Measurements from ENCODE around the gene DNAJC25. TPM values are rescaled to one million over a fixed set of nuclear protein-coding genes. Genes with fewer than 3 reads are reported as not detected.

The DNAJC25 gene
- total RNA-seq, 2 donors from 2014 or later = 6.3 to 7.4 TPM

DNA sequence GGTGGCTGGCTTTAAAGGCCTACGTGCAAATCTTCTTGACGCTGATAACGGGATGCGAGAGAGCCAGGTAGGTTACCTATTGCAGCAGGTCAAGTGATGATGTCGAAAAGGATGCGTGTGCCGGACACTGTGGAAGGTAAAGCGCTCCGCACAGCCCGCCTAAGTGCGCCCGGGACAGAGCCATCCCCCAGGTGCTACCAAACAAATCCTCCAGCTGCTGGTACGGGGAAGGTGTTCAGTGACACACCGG lies 245 bp upstream of the DNAJC25 start:
- Histone ChIP-seq H3K4me3 (ENCODE audit: low read length) (peak overlapping the region; percentile 97), H3K4me1 (ENCODE audit: control insufficient read depth, insufficient read depth, low read length) (no peaks in the 10 kb centered on the region), H3K27ac (ENCODE audit: low read depth, low read length) (no peak overlapping the region), H3K9me3 (ENCODE audit: control insufficient read depth, low read length) (no peaks in the 10 kb centered on the region), H3K9ac (ENCODE audit: extremely low read depth, low read length, poor library complexity, severe bottlenecking) (peak overlapping the region; percentile 58), H3K36me3 (ENCODE audit: control insufficient read depth, insufficient read depth, low read length) (no peaks in the 10 kb centered on the region), H3K27me3 (ENCODE audit: control insufficient read depth, insufficient read depth, low read length, poor library complexity, severe bottlenecking) (no peaks in the 10 kb centered on the region)
- no peaks in the 10 kb centered on the region for H3K9me3 Mint-ChIP-seq
- DNase-seq = no peak
- H3K4me3 Mint-ChIP-seq = peak overlapping the region; percentile 90
- peaks cover 8% of the 10 kb centered on the region for H3K27me3 Mint-ChIP-seq (ENCODE audit: insufficient read depth)
- H3K4me1 Mint-ChIP-seq = peaks cover 26% of the 10 kb centered on the region
- WGBS, 2 experiments (ENCODE audit: insufficient coverage in 1 of 2, insufficient read length in 1 of 2) = 0% methylated on average over 12 to 14 of the region's 14 CpGs
- TF ChIP-seq, protein P1, sequence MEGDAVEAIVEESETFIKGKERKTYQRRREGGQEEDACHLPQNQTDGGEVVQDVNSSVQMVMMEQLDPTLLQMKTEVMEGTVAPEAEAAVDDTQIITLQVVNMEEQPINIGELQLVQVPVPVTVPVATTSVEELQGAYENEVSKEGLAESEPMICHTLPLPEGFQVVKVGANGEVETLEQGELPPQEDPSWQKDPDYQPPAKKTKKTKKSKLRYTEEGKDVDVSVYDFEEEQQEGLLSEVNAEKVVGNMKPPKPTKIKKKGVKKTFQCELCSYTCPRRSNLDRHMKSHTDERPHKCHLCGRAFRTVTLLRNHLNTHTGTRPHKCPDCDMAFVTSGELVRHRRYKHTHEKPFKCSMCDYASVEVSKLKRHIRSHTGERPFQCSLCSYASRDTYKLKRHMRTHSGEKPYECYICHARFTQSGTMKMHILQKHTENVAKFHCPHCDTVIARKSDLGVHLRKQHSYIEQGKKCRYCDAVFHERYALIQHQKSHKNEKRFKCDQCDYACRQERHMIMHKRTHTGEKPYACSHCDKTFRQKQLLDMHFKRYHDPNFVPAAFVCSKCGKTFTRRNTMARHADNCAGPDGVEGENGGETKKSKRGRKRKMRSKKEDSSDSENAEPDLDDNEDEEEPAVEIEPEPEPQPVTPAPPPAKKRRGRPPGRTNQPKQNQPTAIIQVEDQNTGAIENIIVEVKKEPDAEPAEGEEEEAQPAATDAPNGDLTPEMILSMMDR (conservative IDR thresholded peaks at IDR 0.05) = no peak
- H3K27ac Mint-ChIP-seq = peak overlapping the region; percentile 95
- no peaks in the 10 kb centered on the region for H3K36me3 Mint-ChIP-seq (ENCODE audit: low read depth)

DNA sequence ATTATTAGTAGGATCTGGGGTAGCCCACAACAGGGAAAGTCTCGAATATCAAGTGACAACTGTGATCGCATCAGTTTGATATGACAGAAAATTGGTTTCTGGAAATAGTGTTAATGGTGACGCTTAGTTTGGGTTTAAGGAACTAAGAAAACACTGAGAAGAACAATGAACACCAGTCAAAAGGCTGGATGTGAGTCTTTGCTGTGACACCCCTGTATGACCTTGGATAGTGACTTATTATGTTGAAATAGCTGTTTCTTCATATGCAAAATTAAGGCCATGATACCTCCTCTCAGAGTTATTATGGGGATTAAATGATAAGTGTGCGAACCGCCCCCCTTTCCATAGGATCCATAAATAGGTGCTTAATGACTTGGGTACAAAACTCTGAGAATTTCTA lies 926 bp downstream of the DNAJC25 start:
- H3K4me1 ChIP-seq (ENCODE audit: control insufficient read depth, insufficient read depth, low read length) = no peaks in the 10 kb centered on the region
- H3K36me3 ChIP-seq (ENCODE audit: control insufficient read depth, insufficient read depth, low read length) = no peaks in the 10 kb centered on the region
- no peak overlapping the region for H3K27ac ChIP-seq (ENCODE audit: low read depth, low read length)
- H3K9ac ChIP-seq (ENCODE audit: extremely low read depth, low read length, poor library complexity, severe bottlenecking) = peak overlapping the region; percentile 85
- peaks cover 26% of the 10 kb centered on the region for H3K4me1 Mint-ChIP-seq
- TF ChIP-seq, protein P1 (conservative IDR thresholded peaks at IDR 0.05) = no peak
- H3K27me3 ChIP-seq (ENCODE audit: control insufficient read depth, insufficient read depth, low read length, poor library complexity, severe bottlenecking) = no peaks in the 10 kb centered on the region
- 43 to 52% methylated on average over 5 of the region's 5 CpGs for WGBS, 2 experiments (ENCODE audit: insufficient coverage in 1 of 2, insufficient read length in 1 of 2)
- DNase-seq = no peak
- no peaks in the 10 kb centered on the region for H3K36me3 Mint-ChIP-seq (ENCODE audit: low read depth)
- peaks cover 8% of the 10 kb centered on the region for H3K27me3 Mint-ChIP-seq (ENCODE audit: insufficient read depth)
- H3K9me3 Mint-ChIP-seq = no peaks in the 10 kb centered on the region
- peak overlapping the region; percentile 84 for H3K27ac Mint-ChIP-seq
- H3K9me3 ChIP-seq (ENCODE audit: control insufficient read depth, low read length) = no peaks in the 10 kb centered on the region
- peak overlapping the region; percentile 97 for H3K4me3 ChIP-seq (ENCODE audit: low read length)
- H3K4me3 Mint-ChIP-seq = peak overlapping the region; percentile 90

DNA sequence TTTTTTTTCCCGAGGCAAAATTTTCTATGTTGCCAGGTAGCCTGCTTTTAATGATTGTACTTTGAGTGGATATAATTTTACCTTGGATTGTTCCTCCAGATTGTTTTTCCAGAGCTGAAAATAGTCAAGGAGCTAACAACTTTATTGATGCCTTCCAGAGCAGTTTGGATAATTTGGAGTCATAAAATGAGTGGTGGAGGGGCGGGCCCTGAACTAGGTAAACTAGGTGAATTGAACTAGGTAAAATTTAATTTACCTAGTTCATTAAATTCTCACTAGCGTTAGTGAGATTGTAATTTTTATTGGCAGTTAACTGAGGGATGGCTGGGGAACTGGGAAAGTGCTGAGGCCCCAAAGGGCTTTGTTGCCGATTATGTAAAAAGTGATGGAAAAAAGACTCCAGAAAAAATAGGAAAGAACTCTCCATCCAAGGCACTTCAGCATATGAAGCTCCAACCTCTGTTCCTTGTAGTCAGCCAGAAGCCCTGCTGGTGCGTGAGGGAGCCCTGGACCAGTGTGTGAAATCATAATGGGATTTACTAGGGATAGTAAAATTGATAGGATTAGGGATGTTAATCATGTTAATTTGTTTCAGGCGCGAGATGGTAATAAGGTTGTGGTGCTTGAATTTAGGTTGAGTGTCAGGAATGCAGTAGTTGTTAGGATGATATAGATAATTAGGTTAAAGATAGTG lies 1.7 kb downstream of the DNAJC25 start:
- H3K9ac ChIP-seq (ENCODE audit: extremely low read depth, low read length, poor library complexity, severe bottlenecking) = peak overlapping the region; percentile 85
- no peaks in the 10 kb centered on the region for H3K9me3 ChIP-seq (ENCODE audit: control insufficient read depth, low read length)
- no peaks in the 10 kb centered on the region for H3K36me3 Mint-ChIP-seq (ENCODE audit: low read depth)
- no peak for DNase-seq
- peaks cover 8% of the 10 kb centered on the region for H3K27me3 Mint-ChIP-seq (ENCODE audit: insufficient read depth)
- no peak overlapping the region for H3K27ac Mint-ChIP-seq
- H3K4me1 Mint-ChIP-seq = peaks cover 26% of the 10 kb centered on the region
- no peak overlapping the region for H3K27ac ChIP-seq (ENCODE audit: low read depth, low read length)
- H3K4me3 ChIP-seq (ENCODE audit: low read length) = peak overlapping the region; percentile 97
- peak overlapping the region; percentile 90 for H3K4me3 Mint-ChIP-seq
- H3K36me3 ChIP-seq (ENCODE audit: control insufficient read depth, insufficient read depth, low read length) = no peaks in the 10 kb centered on the region
- H3K9me3 Mint-ChIP-seq = no peaks in the 10 kb centered on the region
- no peaks in the 10 kb centered on the region for H3K4me1 ChIP-seq (ENCODE audit: control insufficient read depth, insufficient read depth, low read length)
- WGBS, 2 experiments (ENCODE audit: insufficient coverage in 1 of 2, insufficient read length in 1 of 2) = 76 to 79% methylated on average over 4 to 7 of the region's 7 CpGs
- H3K27me3 ChIP-seq (ENCODE audit: control insufficient read depth, insufficient read depth, low read length, poor library complexity, severe bottlenecking) = no peaks in the 10 kb centered on the region
- TF ChIP-seq, protein P1 (conservative IDR thresholded peaks at IDR 0.05) = no peak

All from endodermal cell (in vitro differentiated cells).